HEK293 (cell line): ENCODE measurements around the gene SCAMP5.

Experiments used
- CTCF ChIA-PET: fragments of 350-600 bp; formaldehyde crosslinking; extraction: SDS; loops from one replicate; lab custom pipeline; 2021; ENCODE audit warnings: antibody characterized with exemption; lab: Yijun Ruan, JAX
- POLR2A ChIA-PET: fragments of 300-600 bp; formaldehyde crosslinking; extraction: SDS; loops from one replicate; lab custom pipeline; 2020; ENCODE audit warnings: antibody characterized with exemption, inconsistent platforms; lab: Yijun Ruan, JAX
- H3K27ac ChIP-seq: fragments of 200-500 bp; sonication (Bioruptor generic); 2 replicates; pipeline ENCODE4 v1.5.1; 2014; ENCODE audit warnings: low read depth, low read length, control low read depth, inconsistent platforms; ENCODE audit errors: extremely low read depth
- H3K36me3 ChIP-seq, 2 experiments: fragments of 200-500 bp in 1 of 2; sonication (Bioruptor generic) in 1 of 2; 1 replicate in 1 of 2; 2 replicates in 1 of 2; pipeline ENCODE4 v1.5.1; 2014 to 2017; ENCODE audit warnings: inconsistent platforms in 2 of 2, low read length in 2 of 2; ENCODE audit not compliant: control insufficient read depth in 2 of 2, insufficient read depth in 1 of 2
- H3K4me1 ChIP-seq: fragments of 200-500 bp; sonication (Bioruptor generic); 2 replicates; pipeline ENCODE4 v1.5.1; 2014; ENCODE audit warnings: mild to moderate bottlenecking, low read length, inconsistent platforms; ENCODE audit not compliant: control insufficient read depth, insufficient read depth
- H3K4me3 ChIP-seq: 2 replicates; pipeline ENCODE4 v1.5.1; 2011; ENCODE audit warnings: low read depth, mild to moderate bottlenecking, control low read depth, low read length, moderate library complexity
- H3K9me3 ChIP-seq: fragments of 200-500 bp; sonication (Bioruptor generic); 2 replicates; pipeline ENCODE4 v1.5.1; 2014; ENCODE audit warnings: low read depth, low read length, inconsistent platforms; ENCODE audit not compliant: control insufficient read depth, insufficient read depth
- KLF1 ChIP-seq: fragments of 450-650 bp; formaldehyde crosslinking; IDR thresholded peaks from 2 replicates; pipeline ENCODE4 v1.5.1; 2016; ENCODE audit warnings: missing biosample characterization, missing genetic modification characterization
- SP2 ChIP-seq: fragments of 450-650 bp; formaldehyde crosslinking; IDR thresholded peaks from 2 replicates; pipeline ENCODE4 v1.5.1; 2016; ENCODE audit warnings: missing biosample characterization, missing genetic modification characterization
- ZBTB6 ChIP-seq: fragments of 450-650 bp; formaldehyde crosslinking; IDR thresholded peaks from 2 replicates; pipeline ENCODE4 v1.5.1; 2017; ENCODE audit warnings: missing biosample characterization, missing genetic modification characterization
- ZIC2 ChIP-seq: fragments of 450-650 bp; formaldehyde crosslinking; IDR thresholded peaks from 2 replicates; pipeline ENCODE4 v1.5.1; 2016; ENCODE audit warnings: missing biosample characterization, missing genetic modification characterization
- ZNF341 ChIP-seq: fragments of 450-650 bp; formaldehyde crosslinking; IDR thresholded peaks from 2 replicates; pipeline ENCODE4; 2016; ENCODE audit warnings: low read depth, missing biosample characterization, missing genetic modification characterization
- ZNF350 ChIP-seq: fragments of 450-650 bp; formaldehyde crosslinking; IDR thresholded peaks from 2 replicates; pipeline ENCODE4 v1.5.0; 2017; ENCODE audit warnings: missing biosample characterization, mild to moderate bottlenecking, missing genetic modification characterization
- ZNF501 ChIP-seq: fragments of 450-650 bp; formaldehyde crosslinking; IDR thresholded peaks from 2 replicates; pipeline ENCODE4 v1.5.1; 2016; ENCODE audit warnings: missing biosample characterization, missing genetic modification characterization
- ZNF707 ChIP-seq: fragments of 450-650 bp; formaldehyde crosslinking; IDR thresholded peaks from 2 replicates; pipeline ENCODE4 v1.5.1; 2016; ENCODE audit warnings: missing biosample characterization, missing genetic modification characterization
- ZNF768 ChIP-seq: fragments of 450-650 bp; formaldehyde crosslinking; IDR thresholded peaks from 2 replicates; pipeline ENCODE4 v1.5.1; 2018; ENCODE audit warnings: missing biosample characterization, mild to moderate bottlenecking, missing genetic modification characterization
- ZNF776 ChIP-seq: fragments of 450-650 bp; formaldehyde crosslinking; IDR thresholded peaks from 2 replicates; pipeline ENCODE4 v1.5.0; 2017; ENCODE audit warnings: missing biosample characterization, missing genetic modification characterization, borderline replicate concordance
- ZSCAN16 ChIP-seq: fragments of 450-650 bp; formaldehyde crosslinking; IDR thresholded peaks from 2 replicates; pipeline ENCODE4 v1.5.1; 2016; ENCODE audit warnings: missing biosample characterization, missing genetic modification characterization
- TF ChIP-seq, protein P1 (sequence below): fragments of 450-650 bp; formaldehyde crosslinking; IDR thresholded peaks from 2 replicates; pipeline ENCODE4 v1.5.1; 2017; ENCODE audit warnings: missing biosample characterization, missing genetic modification characterization
- TF ChIP-seq, protein P2 (sequence below): fragments of 450-650 bp; formaldehyde crosslinking; IDR thresholded peaks from 2 replicates; pipeline ENCODE4 v1.5.1; 2016; ENCODE audit warnings: missing biosample characterization, missing genetic modification characterization
- TF ChIP-seq, protein P3 (sequence below): fragments of 450-650 bp; formaldehyde crosslinking; IDR thresholded peaks from 2 replicates; pipeline ENCODE4 v1.5.1; 2016; ENCODE audit warnings: missing biosample characterization, missing genetic modification characterization

Gene SCAMP5

GRCh38 chr15:74956648-74957475 lies 38.5 kb upstream of the SCAMP5 start, which contains the start of gene RPP25 (continued):
- TF ChIP-seq, protein P1, sequence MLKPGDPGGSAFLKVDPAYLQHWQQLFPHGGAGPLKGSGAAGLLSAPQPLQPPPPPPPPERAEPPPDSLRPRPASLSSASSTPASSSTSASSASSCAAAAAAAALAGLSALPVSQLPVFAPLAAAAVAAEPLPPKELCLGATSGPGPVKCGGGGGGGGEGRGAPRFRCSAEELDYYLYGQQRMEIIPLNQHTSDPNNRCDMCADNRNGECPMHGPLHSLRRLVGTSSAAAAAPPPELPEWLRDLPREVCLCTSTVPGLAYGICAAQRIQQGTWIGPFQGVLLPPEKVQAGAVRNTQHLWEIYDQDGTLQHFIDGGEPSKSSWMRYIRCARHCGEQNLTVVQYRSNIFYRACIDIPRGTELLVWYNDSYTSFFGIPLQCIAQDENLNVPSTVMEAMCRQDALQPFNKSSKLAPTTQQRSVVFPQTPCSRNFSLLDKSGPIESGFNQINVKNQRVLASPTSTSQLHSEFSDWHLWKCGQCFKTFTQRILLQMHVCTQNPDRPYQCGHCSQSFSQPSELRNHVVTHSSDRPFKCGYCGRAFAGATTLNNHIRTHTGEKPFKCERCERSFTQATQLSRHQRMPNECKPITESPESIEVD = no peak
- TF ChIP-seq ZSCAN16 (tag by site-specific recombination) (no peak), ZNF768 (tag by site-specific recombination) (no peak)

GRCh38 chr15:74957476-74958035 lies 37.8 kb upstream of the SCAMP5 start:
- CTCF ChIA-PET = interaction anchor here (0.6 to 13.3 kb wide), 8 partner anchors 21 to 187 kb away, joined by 3 to 223 read pairs (median 4); no protein-coding TSS in a partner anchor
- POLR2A ChIA-PET = interaction anchor here (0.7 to 1.7 kb wide), 15 partner anchors 9 to 495 kb away, joined by 3 to 11 read pairs (median 5); partner anchors contain the start of genes COX5A, FAM219B, PPCDC and SCAMP2
- peak overlapping the region; percentile 67; the same call in 1 of the 2 replicates for H3K27ac ChIP-seq
- TF ChIP-seq ZBTB6 (tag by site-specific recombination) (0 out of 2 replicates have a peak, but pooled peaks have one; percentile 13), ZNF776 (no peak), ZNF341 (0 out of 2 replicates have a peak, but pooled peaks have one; percentile 5), ZNF707 (no peak), KLF1 (tag by site-specific recombination) (0 out of 2 replicates have a peak, but pooled peaks have one; percentile 8)
- TF ChIP-seq, protein P2, sequence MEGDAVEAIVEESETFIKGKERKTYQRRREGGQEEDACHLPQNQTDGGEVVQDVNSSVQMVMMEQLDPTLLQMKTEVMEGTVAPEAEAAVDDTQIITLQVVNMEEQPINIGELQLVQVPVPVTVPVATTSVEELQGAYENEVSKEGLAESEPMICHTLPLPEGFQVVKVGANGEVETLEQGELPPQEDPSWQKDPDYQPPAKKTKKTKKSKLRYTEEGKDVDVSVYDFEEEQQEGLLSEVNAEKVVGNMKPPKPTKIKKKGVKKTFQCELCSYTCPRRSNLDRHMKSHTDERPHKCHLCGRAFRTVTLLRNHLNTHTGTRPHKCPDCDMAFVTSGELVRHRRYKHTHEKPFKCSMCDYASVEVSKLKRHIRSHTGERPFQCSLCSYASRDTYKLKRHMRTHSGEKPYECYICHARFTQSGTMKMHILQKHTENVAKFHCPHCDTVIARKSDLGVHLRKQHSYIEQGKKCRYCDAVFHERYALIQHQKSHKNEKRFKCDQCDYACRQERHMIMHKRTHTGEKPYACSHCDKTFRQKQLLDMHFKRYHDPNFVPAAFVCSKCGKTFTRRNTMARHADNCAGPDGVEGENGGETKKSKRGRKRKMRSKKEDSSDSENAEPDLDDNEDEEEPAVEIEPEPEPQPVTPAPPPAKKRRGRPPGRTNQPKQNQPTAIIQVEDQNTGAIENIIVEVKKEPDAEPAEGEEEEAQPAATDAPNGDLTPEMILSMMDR = no peak
- TF ChIP-seq, protein P3, sequence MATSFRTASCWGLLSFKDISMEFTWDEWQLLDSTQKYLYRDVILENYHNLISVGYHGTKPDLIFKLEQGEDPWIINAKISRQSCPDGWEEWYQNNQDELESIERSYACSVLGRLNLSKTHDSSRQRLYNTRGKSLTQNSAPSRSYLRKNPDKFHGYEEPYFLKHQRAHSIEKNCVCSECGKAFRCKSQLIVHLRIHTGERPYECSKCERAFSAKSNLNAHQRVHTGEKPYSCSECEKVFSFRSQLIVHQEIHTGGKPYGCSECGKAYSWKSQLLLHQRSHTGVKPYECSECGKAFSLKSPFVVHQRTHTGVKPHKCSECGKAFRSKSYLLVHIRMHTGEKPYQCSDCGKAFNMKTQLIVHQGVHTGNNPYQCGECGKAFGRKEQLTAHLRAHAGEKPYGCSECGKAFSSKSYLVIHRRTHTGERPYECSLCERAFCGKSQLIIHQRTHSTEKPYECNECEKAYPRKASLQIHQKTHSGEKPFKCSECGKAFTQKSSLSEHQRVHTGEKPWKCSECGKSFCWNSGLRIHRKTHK = no peak
- TF ChIP-seq, all 188 proteins: peak for 3
- peak overlapping the region; percentile 46 for H3K4me3 ChIP-seq
- H3K4me1 ChIP-seq = peaks cover 4% of the 10 kb centered on the region; the same call in 1 of the 2 replicates
- no peaks in the 10 kb centered on the region for H3K36me3 ChIP-seq
- H3K9me3 ChIP-seq = no peaks in the 10 kb centered on the region

GRCh38 chr15:74958320-74958907 lies 36.9 kb upstream of the SCAMP5 start:
- no peak for TF ChIP-seq ZNF501 (tag by site-specific recombination)
- TF ChIP-seq ZIC2 (tag by site-specific recombination) = peak; percentile 73
- 0 out of 2 replicates have a peak, but pooled peaks have one; percentile 32 for TF ChIP-seq SP2 (tag by site-specific recombination)
- TF ChIP-seq ZNF341 = peak; percentile 64
- TF ChIP-seq KLF1 (tag by site-specific recombination) = peak; percentile 82
- no peak for TF ChIP-seq ZNF350 (tag by site-specific recombination)
- Histone ChIP-seq H3K36me3 (no peaks in the 10 kb centered on the region), H3K4me1 (peaks cover 4% of the 10 kb centered on the region; the same call in 1 of the 2 replicates), H3K4me3 (no peak overlapping the region), H3K27ac (no peak overlapping the region), H3K9me3 (no peaks in the 10 kb centered on the region)
- CTCF ChIA-PET = interaction anchor here (1.2 to 3.6 kb wide), 2 partner anchors 8 to 187 kb away, joined by 6 to 16 read pairs; no protein-coding TSS in a partner anchor
- POLR2A ChIA-PET = interaction anchor here (0.6 to 0.7 kb wide), 2 partner anchors 117 to 446 kb away, joined by 3 to 6 read pairs; no protein-coding TSS in a partner anchor
